Activated naive CD4-positive, alpha-beta T cell treated with anti-CD3 and anti-CD28 coated beads, Interleukin-2, amount 50 U/mL, for 24 hours (primary cell): ENCODE data around the gene IZUMO1R.
"Not testable (repeated sequence)": the region's sequence is repeated elsewhere in the genome, so short reads cannot be mapped to it uniquely, and the experiment has no call there.

ENCODE experiments used
- H3K27ac Mint-ChIP-seq: one replicate; pipeline ENCODE4 v1.8.0; 2021; ENCODE audit warnings: mild to moderate bottlenecking, mixed read lengths
- H3K27me3 Mint-ChIP-seq: one replicate; pipeline ENCODE4 v1.8.0; 2021; ENCODE audit warnings: mixed read lengths
- H3K36me3 Mint-ChIP-seq: one replicate; pipeline ENCODE4 v1.8.0; 2021; ENCODE audit warnings: mixed read lengths
- H3K4me1 Mint-ChIP-seq: one replicate; pipeline ENCODE4 v1.8.0; 2021; ENCODE audit warnings: mixed read lengths
- H3K4me3 Mint-ChIP-seq: one replicate; pipeline ENCODE4 v1.8.0; 2021; ENCODE audit warnings: mild to moderate bottlenecking, mixed read lengths
- H3K9me3 Mint-ChIP-seq: one replicate; pipeline ENCODE4 v1.8.0; 2021; ENCODE audit warnings: mixed read lengths

IZUMO1R gene

GRCh38 chr11:94303966-94304958, at the start of gene IZUMO1R:
Gene IZUMO1R, plus strand, starts transcription at chr11:94304580. Its CDS starts 1,057 bp downstream, at chr11:94305637.
- Mint-ChIP-seq H3K9me3 (no peaks in the 10 kb centered on the region), H3K4me3 (no peak within 1 kb of the TSS), H3K27me3 (peaks cover 11% of the 10 kb centered on the region), H3K27ac (no peak within 1 kb of the TSS), H3K4me1 (no peaks in the 10 kb centered on the region), H3K36me3 (no peaks in the 10 kb centered on the region)

DNA sequence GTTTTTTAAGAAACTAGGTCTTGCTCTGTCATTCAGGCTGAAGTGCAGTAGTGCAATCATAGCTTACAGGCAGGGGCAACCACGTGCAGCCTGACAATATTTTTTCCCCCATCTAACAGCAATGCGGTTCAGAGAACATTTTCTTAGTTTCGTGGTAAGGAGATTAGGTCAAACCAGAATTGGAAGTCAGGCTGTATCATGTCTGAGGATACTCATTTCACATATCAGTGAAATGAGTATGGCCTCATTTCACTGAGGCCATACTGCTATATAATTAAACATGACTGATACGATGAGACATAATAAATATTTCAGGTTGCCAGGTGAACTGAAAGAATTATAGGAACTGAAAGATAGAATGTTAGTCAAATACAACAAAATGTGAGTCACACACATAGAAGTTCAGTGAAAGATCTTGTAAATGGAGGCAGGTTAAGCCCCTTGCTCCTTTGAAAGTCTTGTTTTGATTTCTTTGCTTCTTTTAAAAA, 32.5 kb upstream of the IZUMO1R start:
- Mint-ChIP-seq H3K4me3 (no peak overlapping the region), H3K27ac (no peak overlapping the region), H3K27me3 (peaks cover 2% of the 10 kb centered on the region), H3K4me1 (no peaks in the 10 kb centered on the region), H3K9me3 (peaks cover 11% of the 10 kb centered on the region), H3K36me3 (no peaks in the 10 kb centered on the region)

- Mint-ChIP-seq H3K4me3 (no peak overlapping the region), H3K4me1 (no peaks in the 10 kb centered on the region), H3K36me3 (no peaks in the 10 kb centered on the region), H3K27ac (no peak overlapping the region), H3K9me3 (peaks cover 9% of the 10 kb centered on the region), H3K27me3 (no peaks in the 10 kb centered on the region)
These were observed 31.6 kb upstream of the IZUMO1R start for GRCh38 chr11:94272738-94273313.

DNA sequence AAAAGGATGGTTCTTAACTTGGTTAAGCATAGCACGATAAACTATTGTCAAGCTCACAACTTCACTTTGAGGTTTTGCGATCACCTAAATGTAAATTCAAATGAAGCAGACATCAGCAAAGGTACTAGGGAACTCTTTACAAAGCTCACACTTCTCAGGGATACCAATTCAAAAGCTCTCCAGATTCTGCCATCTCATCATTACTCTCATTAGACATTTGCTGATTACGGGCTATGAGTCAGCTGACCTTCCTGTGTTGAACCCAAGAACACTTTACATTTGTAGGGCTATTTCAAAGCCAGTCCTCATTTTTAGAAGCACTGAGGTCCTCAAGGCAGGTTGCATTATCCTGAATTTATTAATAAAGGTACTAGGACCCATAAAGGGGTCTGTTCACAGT, 28.4 kb upstream of the IZUMO1R start:
- no peaks in the 10 kb centered on the region for H3K36me3 Mint-ChIP-seq
- no peaks in the 10 kb centered on the region for H3K27me3 Mint-ChIP-seq
- no peaks in the 10 kb centered on the region for H3K4me1 Mint-ChIP-seq
- H3K9me3 Mint-ChIP-seq: no peaks in the 10 kb centered on the region
- H3K27ac Mint-ChIP-seq: no peak overlapping the region
- H3K4me3 Mint-ChIP-seq: no peak overlapping the region

DNA sequence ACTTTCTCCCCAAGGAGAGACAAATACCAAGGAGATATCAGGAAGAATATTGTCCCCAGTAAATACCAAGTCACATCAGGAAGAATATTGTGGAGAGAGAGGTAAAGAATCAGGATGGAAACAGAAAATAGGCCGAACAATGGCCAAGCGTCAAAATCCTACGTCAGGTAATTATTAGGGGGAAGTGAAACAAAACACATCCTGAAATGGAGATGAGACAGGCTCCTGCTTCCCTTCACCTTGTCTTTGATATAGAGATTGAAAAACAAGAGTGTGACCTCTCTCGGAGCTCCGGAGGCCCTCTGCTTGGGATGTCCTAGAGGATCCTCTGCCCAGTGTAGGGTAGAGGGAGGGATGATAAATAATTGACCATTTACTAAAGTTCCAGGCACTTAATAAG, 27.4 kb upstream of the IZUMO1R start:
- Mint-ChIP-seq H3K36me3 (no peaks in the 10 kb centered on the region), H3K27me3 (no peaks in the 10 kb centered on the region), H3K4me1 (no peaks in the 10 kb centered on the region), H3K9me3 (no peaks in the 10 kb centered on the region), H3K27ac (no peak overlapping the region), H3K4me3 (no peak overlapping the region)

DNA sequence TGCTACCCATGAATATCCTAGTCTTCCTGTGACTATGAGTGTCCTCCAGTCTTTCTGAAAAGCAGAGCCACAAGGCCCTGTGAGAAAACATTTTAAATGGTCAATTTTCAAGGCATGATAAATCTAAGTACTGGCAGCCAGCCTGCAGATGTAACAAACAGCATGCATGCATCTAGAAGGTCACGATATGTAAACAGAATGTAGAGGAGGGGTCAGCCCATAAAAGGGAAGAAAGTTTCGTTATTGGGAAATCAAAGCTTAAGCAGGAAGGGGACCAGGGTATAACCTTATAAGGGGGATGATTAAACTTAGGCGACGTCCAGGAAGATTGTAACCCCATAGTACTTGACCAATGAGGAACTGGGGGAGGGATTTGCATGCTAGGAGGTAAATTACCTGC, 26.2 kb upstream of the IZUMO1R start:
- H3K27me3 Mint-ChIP-seq: not testable (repeated sequence)

DNA sequence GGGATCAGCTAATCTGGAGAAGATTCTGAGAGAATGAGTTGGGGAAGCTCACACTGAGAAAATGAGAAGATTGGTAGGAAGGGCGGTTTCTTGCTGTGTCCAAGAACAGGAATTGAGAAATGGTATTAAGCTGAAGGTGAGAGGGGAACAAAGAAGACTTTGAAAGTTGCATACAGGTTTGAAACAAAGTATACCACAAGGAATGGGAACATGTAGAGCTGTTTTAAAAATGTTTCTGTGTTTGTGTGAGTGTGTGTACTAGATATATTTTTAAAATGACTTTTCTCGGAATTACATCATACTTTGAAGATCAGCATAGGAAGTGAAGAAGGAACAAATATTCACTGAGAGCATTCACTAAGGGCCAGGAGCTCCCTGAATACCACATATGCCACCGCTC, 24.4 kb upstream of the IZUMO1R start:
- Mint-ChIP-seq H3K27me3 (no peaks in the 10 kb centered on the region), H3K9me3 (no peaks in the 10 kb centered on the region), H3K36me3 (no peaks in the 10 kb centered on the region), H3K4me3 (no peak overlapping the region), H3K27ac (no peak overlapping the region), H3K4me1 (no peaks in the 10 kb centered on the region)

More for the DNA sequence above, 26.2 kb upstream of the IZUMO1R start:
- H3K9me3 Mint-ChIP-seq, H3K4me3 Mint-ChIP-seq, H3K4me1 Mint-ChIP-seq, H3K36me3 Mint-ChIP-seq, H3K27ac Mint-ChIP-seq: not testable (repeated sequence)

DNA sequence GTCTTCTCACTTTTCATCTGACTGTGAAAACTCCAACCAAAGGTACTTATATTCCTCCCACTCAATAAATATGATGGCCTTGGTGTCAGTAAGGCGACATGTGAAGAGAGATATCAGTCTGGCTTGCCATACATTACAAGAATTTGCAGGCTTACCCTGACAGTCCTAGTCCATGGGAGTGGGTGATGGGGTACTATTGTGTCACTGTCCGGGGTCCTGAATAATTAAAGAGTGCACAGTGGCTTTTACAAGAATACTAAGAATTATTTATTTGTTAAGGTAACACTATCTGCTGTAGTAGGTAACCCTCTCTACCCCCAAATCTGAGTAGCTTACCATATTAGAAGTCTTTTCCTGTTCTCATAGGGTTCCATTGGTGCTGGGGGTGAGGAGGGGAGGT, 23.1 kb upstream of the IZUMO1R start:
- no peaks in the 10 kb centered on the region for H3K36me3 Mint-ChIP-seq
- H3K27ac Mint-ChIP-seq: no peak overlapping the region
- no peak overlapping the region for H3K4me3 Mint-ChIP-seq
- H3K9me3 Mint-ChIP-seq: no peaks in the 10 kb centered on the region
- no peaks in the 10 kb centered on the region for H3K27me3 Mint-ChIP-seq
- no peaks in the 10 kb centered on the region for H3K4me1 Mint-ChIP-seq

DNA sequence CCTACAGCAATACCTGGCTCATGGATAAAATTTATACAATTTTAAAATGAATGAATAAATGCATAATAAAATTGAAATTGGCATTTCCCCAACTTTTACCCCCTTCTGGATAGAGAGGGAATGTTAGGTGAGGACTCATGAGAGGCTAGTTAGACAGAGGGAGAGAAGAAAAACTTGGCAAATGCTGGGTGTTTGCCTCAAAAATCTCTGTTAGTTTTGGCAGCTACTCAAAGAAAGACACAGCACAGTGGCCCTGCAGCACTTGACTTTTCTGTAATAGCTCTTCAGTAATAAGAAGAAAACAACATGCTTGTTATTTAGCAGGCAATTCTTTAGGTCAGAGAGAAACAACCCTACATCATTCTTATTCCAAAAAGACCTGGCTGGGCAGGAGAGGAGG, 20.7 kb upstream of the IZUMO1R start:
- H3K36me3 Mint-ChIP-seq: no peaks in the 10 kb centered on the region
- no peaks in the 10 kb centered on the region for H3K4me1 Mint-ChIP-seq
- H3K27me3 Mint-ChIP-seq: peaks cover 2% of the 10 kb centered on the region
- no peak overlapping the region for H3K27ac Mint-ChIP-seq
- H3K9me3 Mint-ChIP-seq: no peaks in the 10 kb centered on the region
- H3K4me3 Mint-ChIP-seq: no peak overlapping the region

GRCh38 chr11:94295534-94295933, 8.8 kb upstream of the IZUMO1R start:
- Mint-ChIP-seq H3K36me3 (no peaks in the 10 kb centered on the region), H3K9me3 (peaks cover 4% of the 10 kb centered on the region), H3K27ac (no peak overlapping the region), H3K4me3 (no peak overlapping the region), H3K27me3 (peaks cover 5% of the 10 kb centered on the region), H3K4me1 (no peaks in the 10 kb centered on the region)

DNA sequence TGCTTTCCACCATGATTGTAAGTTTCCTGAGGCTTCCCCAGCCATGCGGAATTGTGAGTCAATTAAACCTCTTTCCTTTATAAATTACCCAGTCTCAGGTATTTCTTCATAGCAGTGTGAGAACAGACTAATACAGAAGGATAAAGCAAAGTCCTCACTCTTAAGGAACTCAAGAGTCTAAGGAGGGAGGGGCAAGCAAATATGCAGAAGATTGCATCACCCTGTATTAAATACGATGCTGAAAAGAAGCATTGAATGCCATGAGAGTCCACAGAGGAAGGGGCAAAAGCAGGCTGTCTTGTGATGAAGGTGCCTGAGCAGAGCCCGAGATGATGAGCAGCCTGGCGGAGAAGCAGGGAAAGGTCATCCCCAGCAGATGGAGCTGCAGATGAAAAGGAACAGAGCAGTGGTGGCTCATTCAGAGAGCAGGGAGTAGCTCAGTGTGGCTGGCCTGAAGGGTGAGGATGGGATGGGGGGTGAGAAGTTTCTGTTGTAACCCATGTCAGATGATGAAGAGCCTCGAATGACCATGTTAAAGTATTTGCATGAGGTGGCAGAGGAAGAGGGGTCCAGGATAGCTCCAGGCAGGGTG, 6.3 kb upstream of the IZUMO1R start:
- Mint-ChIP-seq H3K4me1 (no peaks in the 10 kb centered on the region), H3K4me3 (no peak overlapping the region)

GRCh38 chr11:94302776-94303175, 1.6 kb upstream of the IZUMO1R start:
- Mint-ChIP-seq H3K36me3 (no peaks in the 10 kb centered on the region), H3K4me3 (no peak overlapping the region), H3K4me1 (no peaks in the 10 kb centered on the region), H3K27ac (no peak overlapping the region), H3K9me3 (no peaks in the 10 kb centered on the region), H3K27me3 (peaks cover 12% of the 10 kb centered on the region)

More for the DNA sequence above, 6.3 kb upstream of the IZUMO1R start:
- Mint-ChIP-seq H3K27me3 (peaks cover 8% of the 10 kb centered on the region), H3K36me3 (no peaks in the 10 kb centered on the region), H3K9me3 (no peaks in the 10 kb centered on the region), H3K27ac (no peak overlapping the region)

DNA sequence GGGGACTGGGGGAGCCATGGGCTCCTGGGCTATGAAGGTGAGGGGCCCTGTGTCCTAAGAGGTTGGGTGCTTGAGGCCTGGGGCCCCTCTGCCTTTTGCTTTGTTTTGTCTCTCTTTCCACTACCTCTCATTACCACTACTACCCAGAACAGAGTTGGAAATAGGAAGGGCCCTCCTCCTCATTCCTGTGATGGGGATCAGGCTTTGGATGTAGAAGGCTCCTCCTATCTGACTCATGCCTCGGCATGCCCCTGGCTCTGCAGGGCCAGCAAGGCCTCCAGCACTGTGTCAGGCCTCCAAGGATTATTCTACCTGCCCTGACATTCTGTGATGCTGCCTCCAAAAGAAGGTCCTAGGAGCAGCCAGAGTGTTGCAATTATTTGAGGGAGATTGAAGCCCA, 766 bp downstream of the IZUMO1R start:
- Mint-ChIP-seq H3K4me1 (no peaks in the 10 kb centered on the region), H3K4me3 (no peak overlapping the region), H3K36me3 (no peaks in the 10 kb centered on the region), H3K9me3 (no peaks in the 10 kb centered on the region), H3K27me3 (peaks cover 10% of the 10 kb centered on the region), H3K27ac (no peak overlapping the region)

DNA sequence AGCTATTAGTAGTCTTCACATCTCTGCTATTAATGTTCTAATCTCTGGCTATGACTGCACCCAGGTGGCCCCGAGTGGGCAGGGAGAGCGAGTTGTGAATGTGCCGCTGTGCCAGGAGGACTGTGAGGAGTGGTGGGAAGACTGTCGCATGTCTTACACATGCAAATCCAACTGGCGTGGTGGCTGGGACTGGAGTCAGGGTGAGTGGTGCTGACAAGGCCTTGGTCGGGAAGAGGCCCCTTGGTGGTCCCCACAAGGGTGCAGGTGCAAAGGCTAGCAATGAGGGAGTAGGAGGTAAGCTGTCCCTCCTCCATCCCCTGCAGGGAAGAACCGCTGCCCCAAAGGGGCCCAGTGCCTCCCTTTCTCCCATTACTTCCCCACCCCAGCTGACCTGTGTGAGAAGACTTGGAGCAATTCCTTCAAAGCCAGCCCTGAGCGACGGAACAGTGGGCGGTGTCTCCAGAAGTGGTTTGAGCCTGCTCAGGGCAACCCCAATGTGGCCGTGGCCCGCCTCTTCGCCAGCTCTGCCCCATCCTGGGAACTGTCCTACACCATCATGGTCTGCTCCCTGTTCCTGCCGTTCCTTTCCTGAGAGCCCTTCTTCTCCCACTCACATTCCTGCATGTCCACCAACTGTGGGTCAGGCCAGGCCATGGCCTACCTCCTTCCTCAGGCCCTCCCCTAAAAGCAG, 2.9 kb downstream of the IZUMO1R start:
- H3K4me1 Mint-ChIP-seq: no peaks in the 10 kb centered on the region
- H3K27ac Mint-ChIP-seq: no peak overlapping the region
- no peaks in the 10 kb centered on the region for H3K9me3 Mint-ChIP-seq
- peaks cover 8% of the 10 kb centered on the region for H3K27me3 Mint-ChIP-seq
- no peak overlapping the region for H3K4me3 Mint-ChIP-seq
- H3K36me3 Mint-ChIP-seq: no peaks in the 10 kb centered on the region

DNA sequence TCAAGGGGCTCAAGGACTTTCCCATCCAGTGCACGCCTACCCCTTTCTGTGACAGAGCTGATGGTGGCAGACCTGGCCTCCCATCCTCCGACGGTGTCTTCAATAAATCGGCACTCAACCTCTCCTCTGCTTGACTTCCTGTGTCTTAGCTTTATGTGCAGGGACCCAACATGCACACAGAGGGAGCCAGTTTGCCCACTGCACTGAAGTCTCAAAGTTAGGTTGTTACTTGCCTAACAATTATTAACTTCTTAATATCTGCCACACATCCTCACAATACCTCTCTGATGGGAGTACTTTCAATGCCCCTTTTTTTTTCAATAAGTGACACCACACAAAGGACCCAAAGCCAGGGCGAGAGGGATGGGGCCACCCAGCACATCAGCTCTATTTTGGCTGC, 3.6 kb downstream of the IZUMO1R start:
- Mint-ChIP-seq H3K4me1 (no peaks in the 10 kb centered on the region), H3K9me3 (no peaks in the 10 kb centered on the region), H3K27ac (no peak overlapping the region), H3K36me3 (no peaks in the 10 kb centered on the region), H3K4me3 (no peak overlapping the region), H3K27me3 (peaks cover 6% of the 10 kb centered on the region)
